ENCODE data around the gene TM4SF5.
"Not testable (repeated sequence)": the region's sequence is repeated elsewhere in the genome, so short reads cannot be mapped to it uniquely, and the experiment has no call there.

Gene TM4SF5

DNA sequence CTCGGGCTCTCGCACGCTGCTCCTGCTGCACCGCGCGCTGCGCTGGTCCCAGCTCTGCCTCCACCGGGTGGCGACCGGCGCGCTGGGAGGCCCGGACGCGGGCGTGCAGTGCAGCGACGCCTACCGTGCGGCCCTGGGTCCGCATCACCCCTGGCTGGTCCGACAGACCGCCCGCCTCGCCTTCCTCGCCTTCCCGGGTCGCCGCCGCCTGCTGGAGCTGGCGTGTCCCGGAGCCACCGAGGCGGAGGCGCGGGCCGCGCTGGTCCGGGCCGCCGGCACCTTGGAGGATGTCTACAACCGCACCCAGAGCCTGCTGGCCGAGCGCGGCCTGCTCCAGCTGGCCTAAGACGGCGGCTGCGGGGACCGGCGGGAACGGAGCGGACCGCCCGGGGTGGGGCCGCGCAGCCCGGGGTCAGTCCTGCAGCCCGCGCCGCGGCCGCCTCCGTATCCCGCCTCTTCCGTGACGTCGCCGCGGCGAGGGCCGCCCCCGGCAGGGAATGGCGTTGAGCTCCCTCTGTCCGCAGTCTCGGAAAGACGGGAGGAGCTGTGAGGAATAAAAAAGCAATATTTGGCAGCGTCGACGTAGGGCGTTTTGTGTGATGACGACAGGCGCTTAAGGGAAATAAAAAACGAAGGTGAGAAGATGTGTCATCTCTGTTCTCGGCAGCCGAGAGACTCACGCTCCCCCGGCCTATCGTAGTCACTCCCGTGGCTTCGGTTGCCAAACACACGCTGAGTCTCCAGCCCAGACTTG, 18.4 kb downstream of the TM4SF5 start:
- DNase-seq (ENCODE audit: low read depth in 3 of 3), result peak; percentile 58 to 81 (median 59)

DNA sequence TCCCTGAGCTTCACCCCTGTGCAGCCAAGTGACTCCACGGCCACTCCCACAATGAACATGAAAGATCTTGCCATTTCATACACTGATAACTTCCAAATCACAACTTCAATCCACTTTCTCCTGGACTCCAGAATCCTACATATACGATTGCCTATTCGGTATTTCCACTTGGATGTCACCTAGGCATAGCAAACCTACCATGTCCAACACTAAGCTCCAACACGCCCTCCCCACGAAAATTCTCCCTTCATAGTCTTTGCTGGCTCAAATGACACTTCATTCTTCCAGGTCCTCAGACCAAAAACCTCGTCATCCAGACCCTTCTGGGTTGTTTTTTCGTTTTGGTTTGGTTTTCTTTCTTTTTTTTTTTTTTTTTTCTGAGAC, 19.0 kb downstream of the TM4SF5 start:
- no peak for DNase-seq (ENCODE audit: low read depth in 3 of 3)

DNA sequence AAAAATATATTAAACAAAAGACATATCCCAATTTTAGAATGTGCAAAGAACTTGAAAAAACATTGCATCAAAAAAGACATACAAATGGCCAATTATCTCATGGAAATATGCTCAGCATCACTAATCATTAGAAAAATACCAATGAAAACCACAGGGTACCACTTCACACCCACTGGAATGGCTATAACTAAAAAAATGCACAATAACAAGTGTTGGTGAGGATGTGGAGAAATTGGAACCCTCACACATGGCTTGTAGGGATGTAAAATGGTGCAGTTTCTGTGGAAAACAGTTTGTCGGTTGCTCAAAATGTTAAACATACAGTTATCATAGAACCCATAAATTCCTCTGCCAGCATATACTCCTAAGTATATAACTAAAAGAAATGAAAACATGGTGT, 23.5 kb downstream of the TM4SF5 start:
- DNase-seq (ENCODE audit: low read depth in 3 of 3), result no peak

DNA sequence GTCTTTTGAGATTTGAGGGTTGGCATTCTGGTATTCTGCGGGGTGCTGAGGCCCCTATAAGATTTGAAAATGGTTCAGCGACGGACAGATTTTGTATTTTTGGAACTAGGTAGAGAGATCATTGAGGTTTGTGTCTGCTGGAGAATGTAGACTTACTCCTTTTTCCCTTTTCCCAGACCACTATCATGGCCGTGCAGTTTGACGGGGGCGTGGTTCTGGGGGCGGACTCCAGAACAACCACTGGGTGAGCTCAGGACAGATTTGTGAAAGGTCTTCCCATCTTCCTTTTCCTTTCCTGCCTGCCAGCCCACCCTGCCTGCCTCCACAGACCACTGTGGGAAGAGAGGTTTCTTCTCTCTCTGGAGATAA, 24.9 kb downstream of the TM4SF5 start:
- peak in 1 of 3 experiments; percentile 52 for DNase-seq (ENCODE audit: low read depth in 3 of 3)

DNA sequence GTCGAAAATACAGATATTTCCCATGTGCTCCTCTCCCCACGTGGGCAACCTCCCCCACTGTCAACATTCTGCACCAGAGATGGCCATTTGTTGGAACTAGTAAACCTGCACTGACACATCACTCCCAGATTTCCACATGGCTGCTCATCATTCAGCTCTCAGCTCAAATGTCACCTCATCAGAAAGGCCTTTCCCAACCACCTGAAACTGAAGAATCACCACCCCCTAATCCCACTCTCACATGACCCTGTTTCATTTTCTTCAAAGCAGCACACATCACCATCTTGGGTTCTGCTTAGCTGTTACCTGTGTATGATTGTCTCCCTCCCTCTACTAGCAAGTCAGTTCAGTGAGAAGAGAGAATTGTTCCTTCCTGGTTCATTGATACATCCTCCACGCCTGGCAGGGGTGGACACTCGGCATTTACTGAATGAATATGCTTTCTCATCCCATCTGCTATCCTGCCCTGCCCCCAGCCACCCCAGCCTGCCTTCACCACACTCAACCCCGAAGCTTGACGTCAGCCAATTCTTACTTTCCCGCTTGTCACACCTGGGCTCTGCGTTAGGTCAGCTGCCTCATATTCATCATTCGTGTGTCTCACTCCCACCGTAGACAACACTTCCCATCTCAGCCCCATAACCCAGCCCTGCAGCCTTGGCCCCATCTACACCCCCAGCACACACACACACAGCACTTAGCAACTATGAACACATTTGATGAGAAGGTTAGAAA, 28.9 kb downstream of the TM4SF5 start:
- no peak for DNase-seq (ENCODE audit: low read depth in 3 of 3)

DNA sequence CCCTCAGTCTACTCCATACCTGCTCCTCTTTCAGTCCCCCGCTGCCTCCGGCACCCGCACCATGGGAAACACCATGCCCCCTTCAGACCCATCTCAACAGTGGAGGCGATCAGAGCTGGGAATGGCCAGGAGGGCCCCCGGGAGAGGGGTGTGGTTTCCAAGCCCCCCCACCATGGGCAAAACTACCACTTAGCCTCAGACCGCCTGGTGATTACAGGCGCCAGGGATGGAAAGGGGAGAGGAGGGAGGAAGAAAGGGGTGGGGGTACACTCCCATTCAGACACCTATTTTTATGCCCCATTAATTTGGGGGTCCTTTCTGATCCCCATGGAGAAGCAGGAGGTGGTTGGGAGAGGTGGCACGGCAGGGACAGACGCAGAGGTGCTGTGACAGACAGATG, 30.5 kb downstream of the TM4SF5 start, which contains the start of gene C17orf114:
TSS of gene C17orf114 (minus strand) at position 101 of the 400 bp plus-strand sequence.
- DNase-seq (ENCODE audit: low read depth in 3 of 3), result no peak

DNA sequence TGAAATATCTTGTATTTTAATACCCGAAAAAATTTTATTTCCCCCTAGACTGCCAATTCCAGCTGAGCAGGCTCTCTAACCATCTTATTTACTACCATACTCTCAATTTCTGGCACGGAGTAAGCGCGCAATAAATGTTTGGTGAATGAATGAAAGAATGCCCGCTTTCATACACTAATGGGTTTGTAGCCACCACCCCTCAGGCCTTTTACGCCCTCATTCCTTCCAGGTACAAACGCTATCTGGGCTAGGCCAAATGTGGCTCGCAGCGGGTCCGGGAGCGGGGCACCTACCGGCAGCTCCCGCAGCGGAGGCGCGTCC, 34.7 kb downstream of the TM4SF5 start:
- DNase-seq (ENCODE audit: low read depth in 3 of 3), result no peak

DNA sequence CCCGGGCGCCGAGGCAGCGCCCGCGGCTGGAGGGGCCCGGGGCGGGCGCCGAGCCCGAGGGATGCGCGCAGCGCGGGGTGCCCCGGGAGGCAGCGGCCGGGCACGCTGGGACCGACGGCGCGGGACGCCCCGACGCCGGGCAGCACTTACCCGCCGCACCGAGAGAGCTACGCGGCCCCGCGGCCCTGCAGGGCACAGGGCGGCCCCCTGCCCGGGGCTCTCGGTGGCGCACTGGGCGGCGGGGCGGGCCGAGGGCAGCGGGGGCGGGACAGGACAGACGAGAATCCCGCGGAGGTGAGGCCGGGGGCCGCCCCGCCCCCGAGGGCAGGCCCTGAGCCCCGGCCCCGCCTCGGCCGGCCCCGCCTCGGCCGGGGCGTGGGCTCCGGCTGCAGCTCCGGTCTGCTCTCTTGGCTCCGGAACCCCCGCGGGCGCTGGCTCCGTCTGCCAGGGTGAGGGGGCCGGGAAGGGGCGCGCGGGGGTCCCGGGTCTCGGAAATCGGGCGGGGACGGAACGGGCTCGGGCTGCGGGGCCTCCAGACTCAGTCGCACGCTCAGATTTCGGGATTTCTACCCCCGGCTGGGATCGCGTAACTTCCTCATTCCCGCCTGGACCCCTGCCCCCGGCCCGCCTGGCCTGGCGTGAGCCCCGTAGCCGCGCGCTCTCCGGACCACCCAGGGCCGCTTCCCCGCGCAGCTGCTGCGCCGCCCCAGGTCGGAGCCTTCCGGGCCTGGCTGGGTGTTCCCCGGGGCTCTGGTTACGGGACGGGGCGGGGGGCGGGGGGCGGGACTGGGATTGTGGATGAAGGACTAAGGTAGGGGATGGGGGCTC, 35.3 kb downstream of the TM4SF5 start, which contains the start of gene PLD2:
TSS of gene PLD2 (plus strand) at position 376 of the 828 bp plus-strand sequence. CDS start 621 bp downstream, outside the sequence.
- DNase-seq (ENCODE audit: low read depth in 3 of 3), result peak; percentile 70 to 91 (median 72)

DNA sequence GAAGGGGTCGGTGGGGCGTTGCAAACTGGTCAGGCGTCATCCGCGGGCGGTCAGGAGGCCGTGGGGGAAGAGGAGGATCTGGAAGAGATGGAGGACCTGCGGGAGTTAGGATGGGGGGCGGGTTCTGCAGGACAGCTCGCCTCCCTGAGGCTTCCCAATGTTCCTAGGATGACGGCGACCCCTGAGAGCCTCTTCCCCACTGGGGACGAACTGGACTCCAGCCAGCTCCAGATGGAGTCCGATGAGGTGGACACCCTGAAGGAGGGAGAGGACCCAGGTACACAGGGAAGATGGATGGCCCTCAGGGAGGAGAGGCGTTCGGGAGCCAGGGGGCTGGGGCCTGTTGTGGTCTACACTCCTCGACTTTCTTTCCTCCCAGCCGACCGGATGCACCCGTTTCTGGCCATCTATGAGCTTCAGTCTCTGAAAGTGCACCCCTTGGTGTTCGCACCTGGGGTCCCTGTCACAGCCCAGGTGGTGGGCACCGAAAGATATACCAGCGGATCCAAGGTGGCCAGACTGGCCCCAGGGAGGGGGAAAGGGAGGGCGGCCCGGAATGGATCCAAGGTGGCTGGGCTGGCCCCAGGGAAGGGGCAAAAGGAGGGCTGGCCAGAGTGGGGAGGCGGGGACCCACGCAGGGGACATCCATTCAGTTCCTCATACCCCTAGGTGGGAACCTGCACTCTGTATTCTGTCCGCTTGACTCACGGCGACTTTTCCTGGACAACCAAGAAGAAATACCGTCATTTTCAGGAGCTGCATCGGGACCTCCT, 36.1 kb downstream of the TM4SF5 start:
- DNase-seq (ENCODE audit: low read depth in 3 of 3), result no peak

DNA sequence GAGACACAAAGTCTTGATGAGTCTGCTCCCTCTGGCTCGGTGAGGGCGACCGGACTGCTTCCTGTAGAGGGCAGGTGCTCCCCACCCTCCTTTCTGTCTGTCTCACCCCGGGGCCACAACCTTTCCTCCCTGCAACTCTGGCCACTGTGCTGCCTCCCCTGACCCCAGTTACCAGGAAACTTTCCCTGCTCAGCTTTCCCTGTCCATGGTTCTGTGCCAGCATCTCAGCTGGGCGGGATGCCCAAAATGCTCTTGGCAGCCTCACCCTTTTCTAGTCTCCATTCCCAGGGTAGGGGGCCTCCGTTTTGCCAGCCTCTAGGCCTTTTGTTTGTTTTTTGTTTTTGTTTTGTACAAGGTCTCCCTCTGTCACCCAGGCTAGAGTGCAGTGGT, 36.7 kb downstream of the TM4SF5 start:
- DNase-seq (ENCODE audit: low read depth in 3 of 3), result no peak

DNA sequence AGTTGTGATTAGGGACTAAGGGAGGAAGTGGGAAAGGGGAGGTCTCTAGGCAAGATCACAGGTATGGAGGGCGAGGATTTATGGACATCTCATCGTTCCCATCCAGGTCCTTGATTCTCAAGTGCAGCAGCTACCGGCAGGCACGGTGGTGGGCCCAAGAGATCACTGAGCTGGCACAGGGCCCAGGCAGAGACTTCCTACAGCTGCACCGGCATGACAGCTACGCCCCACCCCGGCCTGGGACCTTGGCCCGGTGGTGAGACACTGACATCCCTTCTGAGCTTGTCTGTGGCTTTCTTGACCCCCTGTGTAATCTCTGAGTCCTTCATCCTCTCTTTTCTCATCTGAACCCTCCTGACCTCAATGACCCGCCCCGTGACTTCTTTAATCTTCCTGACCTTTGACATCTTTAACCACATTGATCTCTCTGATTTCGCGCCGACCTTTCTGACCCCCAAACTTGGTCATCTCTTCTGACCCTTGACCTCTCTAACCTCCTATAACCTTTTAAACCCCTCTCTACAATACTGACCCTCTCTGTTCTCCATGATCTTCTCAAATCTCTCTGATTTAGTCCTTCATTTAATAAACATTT, 39.1 kb downstream of the TM4SF5 start:
- no peak for DNase-seq (ENCODE audit: low read depth in 3 of 3)

DNA sequence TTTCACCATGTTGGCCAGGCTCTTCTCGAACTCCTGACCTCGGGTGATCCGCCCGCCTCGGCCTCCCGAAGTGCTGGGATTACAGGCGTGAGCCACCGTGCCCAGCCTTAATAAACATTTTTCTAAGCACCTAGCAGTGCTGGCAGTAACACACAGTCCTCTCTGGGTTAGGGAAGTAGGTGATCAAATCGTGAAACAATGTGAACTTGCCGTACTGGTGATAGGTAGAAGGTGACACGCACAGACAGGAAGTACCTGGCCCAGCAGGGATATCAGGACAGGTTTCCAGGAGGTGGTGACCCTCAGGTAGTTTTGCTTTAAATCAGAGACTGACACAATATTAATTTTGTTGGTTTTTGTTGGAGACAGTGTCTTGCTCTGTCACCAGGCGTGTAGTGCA, 39.8 kb downstream of the TM4SF5 start:
- no peak for DNase-seq (ENCODE audit: low read depth in 3 of 3)

DNA sequence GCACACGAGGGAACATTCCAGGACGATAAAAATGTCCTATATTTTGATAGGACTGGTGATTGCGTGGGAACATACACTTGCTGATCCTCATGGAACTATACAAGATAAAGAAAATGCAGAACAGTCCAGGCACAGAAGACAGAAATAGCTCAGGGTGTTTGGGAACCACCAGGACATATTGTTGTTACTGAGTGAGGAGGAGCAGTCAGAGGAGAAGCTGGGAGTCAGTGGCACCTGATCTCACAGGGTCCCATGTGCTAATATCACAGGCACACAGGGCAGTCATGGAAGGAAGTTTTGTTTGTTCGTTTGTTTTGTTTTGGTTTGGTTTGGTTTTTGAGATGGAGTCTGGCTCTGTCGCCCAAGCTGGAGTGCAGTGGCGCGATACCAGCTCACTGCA, 41.0 kb downstream of the TM4SF5 start:
- DNase-seq (ENCODE audit: low read depth in 3 of 3), result no peak

DNA sequence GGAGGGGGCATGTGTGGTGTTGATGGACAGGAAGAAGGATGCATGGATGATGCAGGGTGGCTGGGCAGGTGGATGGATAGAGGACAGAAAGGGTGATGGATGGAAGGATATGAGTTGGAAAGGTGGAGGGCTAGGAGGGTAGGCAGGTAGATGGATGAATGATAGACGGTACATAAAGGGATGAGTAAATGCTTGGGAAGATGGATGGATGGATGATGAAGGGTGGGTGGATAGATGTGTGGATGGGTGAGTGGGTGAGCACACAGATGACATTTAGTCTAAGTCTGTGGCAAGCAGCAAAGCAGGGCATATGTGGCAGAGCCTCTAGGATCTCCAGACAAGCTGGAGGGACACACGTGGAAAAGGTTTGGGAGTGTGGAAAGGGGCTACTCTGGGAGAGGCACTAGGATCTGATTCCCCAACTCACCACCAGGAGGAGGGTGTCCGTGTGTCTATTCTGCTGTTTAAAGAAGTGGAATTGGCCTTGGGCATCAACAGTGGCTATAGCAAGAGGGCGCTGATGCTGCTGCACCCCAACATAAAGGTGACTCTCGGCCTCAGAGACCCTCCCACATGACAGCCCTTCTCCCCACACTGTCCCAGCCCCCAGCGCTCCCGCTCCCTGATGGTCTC, 43.5 kb downstream of the TM4SF5 start:
- DNase-seq (ENCODE audit: low read depth in 3 of 3), result no peak

DNA sequence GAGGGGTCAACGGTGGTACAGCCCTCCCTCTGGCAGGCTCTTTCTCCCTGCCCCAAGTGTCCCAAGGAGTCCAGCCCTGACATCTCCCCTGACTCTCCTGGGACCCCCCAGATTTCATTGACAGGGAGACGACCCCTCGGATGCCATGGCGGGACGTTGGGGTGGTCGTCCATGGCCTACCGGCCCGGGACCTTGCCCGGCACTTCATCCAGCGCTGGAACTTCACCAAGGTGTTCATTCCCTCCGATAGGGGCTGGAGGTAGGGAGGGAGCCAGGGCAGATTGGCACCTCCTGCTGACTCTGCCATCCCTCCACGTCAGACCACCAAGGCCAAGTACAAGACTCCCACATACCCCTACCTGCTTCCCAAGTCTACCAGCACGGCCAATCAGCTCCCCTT, 45.1 kb downstream of the TM4SF5 start:
- DNase-seq (ENCODE audit: low read depth in 3 of 3), result no peak

DNA sequence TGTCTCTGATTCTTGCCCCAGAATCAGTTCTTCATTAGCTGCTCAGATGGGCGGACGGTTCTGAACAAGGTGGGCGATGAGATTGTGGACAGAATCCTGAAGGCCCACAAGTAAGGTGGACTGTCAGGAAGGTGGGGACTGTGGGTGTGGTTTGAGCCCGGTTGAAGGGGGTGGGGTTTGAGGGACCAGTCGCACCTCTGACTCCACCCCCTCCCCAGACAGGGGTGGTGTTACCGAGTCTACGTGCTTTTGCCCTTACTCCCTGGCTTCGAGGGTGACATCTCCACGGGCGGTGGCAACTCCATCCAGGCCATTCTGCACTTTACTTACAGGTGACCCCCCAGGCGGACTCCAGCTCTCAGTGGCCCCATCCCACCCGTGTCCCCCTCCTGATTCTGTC, 46.6 kb downstream of the TM4SF5 start:
- no peak for DNase-seq (ENCODE audit: low read depth in 3 of 3)

DNA sequence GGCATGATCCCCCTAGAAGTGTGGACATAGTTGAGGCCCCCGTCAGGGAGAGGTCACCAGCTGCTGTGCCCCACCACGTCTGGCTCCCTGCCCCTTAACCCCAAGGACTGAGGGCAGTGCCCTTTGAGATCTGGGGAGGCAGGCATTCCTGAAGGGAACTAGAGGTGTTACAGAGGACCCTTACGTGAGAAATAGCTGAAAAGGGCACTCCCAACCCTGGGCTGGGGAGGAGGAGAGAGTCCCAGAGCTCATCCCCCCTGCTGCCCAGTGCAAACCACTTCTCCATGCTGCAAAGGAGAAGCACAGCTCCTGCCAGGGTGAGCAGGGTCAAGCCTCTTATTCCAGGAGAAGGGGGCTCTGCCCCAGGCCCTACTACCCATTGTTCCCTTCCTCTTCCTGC, 51.1 kb downstream of the TM4SF5 start:
- no peak for DNase-seq (ENCODE audit: low read depth in 3 of 3)

DNA sequence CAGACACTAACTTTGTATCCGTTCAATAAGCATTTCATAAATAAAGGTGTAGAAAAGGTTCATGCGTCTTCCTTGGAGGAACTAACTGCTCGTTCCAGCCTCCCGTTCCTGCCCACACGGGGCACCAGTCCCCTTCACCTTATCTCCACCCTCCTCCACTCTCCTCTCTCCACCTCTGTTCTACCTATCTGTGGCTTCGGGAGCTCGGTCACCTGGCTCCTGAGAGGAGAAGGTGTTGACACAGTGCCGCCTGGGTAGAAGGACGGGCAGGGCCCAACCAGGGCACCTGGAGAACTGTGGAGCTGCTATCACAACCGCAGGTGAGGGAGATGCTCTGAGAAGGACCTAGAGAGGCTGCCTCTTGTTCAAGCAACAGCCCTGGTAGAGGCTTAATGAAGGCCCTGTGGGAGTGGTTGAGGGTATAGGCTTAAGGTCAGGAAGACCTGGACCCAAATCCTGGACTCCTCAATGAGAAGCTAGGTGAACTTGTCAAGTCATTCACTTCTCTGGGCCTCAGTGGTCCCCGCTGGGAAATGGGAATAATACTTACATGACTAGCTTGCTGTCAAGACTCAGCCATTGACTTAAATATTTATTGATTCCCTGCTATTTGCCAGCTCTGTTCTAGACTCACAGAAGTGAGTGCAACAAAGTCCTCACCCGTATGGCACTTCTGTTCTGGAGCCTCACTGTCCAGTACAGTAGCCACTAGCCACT, 51.8 kb downstream of the TM4SF5 start:
- no peak for DNase-seq (ENCODE audit: low read depth in 3 of 3)

DNA sequence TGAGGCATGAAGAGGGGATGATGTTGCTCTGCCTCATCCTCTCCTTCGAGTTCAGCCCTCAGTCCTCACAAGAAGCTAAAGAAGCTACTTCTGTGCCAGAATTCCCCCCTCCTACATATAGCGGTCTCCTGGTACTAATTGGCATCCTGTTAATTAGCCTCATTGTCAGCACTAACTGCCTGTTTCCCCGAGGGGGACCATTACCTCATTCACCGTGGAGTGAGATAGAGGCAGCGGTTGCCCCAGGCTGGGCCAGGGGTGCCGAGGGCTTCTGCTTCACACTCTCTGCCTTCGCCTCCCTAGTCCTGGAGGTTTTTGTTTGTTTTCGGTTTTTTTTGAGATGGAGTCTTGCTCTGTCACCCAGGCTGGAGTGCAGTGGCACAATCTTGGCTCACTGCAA, 55.7 kb downstream of the TM4SF5 start:
- DNase-seq (ENCODE audit: low read depth in 3 of 3), result no peak

DNA sequence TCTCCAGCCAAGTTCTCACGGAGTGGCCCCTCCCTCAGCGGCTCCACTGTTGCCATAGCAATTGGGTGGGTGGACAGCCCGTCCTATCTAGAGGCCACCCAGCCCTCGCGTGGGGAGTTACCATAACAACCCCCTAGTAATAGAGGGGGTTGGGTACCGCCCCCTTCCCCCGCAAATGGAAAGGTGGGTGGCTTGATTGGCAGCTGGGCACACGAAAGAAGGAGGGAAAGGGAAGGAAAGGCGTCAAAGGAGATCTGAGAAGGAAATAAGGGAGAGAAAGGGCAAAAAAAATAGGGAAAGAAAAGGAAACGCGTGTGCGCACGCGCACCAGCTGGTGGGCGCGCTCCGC, 61.1 kb downstream of the TM4SF5 start:
- not testable (repeated sequence) for DNase-seq (ENCODE audit: low read depth in 3 of 3)
